Neural cell (in vitro differentiated cells): ENCODE data around the gene PVALEF. TPM values are rescaled to one million over a fixed set of nuclear protein-coding genes. Genes with fewer than 3 reads are reported as not detected.

Experiments
- H2AFZ ChIP-seq: fragments of 200-600, 300-800 bp; sonication (generic), shearing (Covaris generic); 2 replicates; pipeline ENCODE4 v1.6.0; 2014; ENCODE audit warnings: low read depth, mild to moderate bottlenecking, antibody characterized with exemption, low read length, moderate library complexity
- H3F3A ChIP-seq: fragments of 200-600 bp; shearing (Covaris generic); 2 replicates; pipeline ENCODE4 v1.6.1; 2016; ENCODE audit warnings: mild to moderate bottlenecking, moderate library complexity, mixed read lengths, antibody characterized with exemption, low read length; ENCODE audit not compliant: insufficient read depth, poor library complexity, severe bottlenecking
- H3K27ac ChIP-seq: fragments of 200-600, 300-800 bp; sonication (generic), shearing (Covaris generic); 2 replicates; pipeline ENCODE4 v1.5.1; 2014; ENCODE audit warnings: mild to moderate bottlenecking, low read length, moderate library complexity
- H3K27me3 ChIP-seq: fragments of 300-800, 200-600 bp; sonication (generic), shearing (Covaris generic); 2 replicates; pipeline ENCODE4 v1.6.0; 2014; ENCODE audit warnings: mild to moderate bottlenecking, low read depth, low read length, moderate library complexity; ENCODE audit not compliant: insufficient read depth
- H3K36me3 ChIP-seq: fragments of 300-800, 200-600 bp; sonication (generic), shearing (Covaris generic); 2 replicates; pipeline ENCODE4 v1.5.1; 2014; ENCODE audit warnings: mild to moderate bottlenecking, antibody characterized with exemption, low read length, moderate library complexity; ENCODE audit not compliant: insufficient read depth
- H3K4me2 ChIP-seq: fragments of 300-800, 200-600 bp; sonication (generic), shearing (Covaris generic); 2 replicates; pipeline ENCODE4 v1.6.0; 2014; ENCODE audit warnings: mild to moderate bottlenecking, low read length
- H3K4me3 ChIP-seq: fragments of 300-800, 200-600 bp; sonication (generic), shearing (Covaris generic); 2 replicates; pipeline ENCODE4 v1.5.1; 2014; ENCODE audit warnings: mild to moderate bottlenecking, low read length, moderate library complexity
- H3K79me2 ChIP-seq: fragments of 200-600 bp; shearing (Covaris generic); replicated peaks from 2 replicates; pipeline ENCODE4 v1.6.0; 2014; ENCODE audit warnings: mild to moderate bottlenecking, low read length, moderate library complexity; ENCODE audit not compliant: insufficient read depth
- H3K9ac ChIP-seq: fragments of 300-800, 200-600 bp; sonication (generic), shearing (Covaris generic); 2 replicates; pipeline ENCODE4 v1.6.1; 2016; ENCODE audit warnings: mild to moderate bottlenecking, low read length, mixed read lengths
- H3K9me2 ChIP-seq: fragments of 200-600 bp; shearing (Covaris generic); 2 replicates; pipeline ENCODE4 v1.6.1; 2016; ENCODE audit warnings: mild to moderate bottlenecking, low read length, mixed read lengths; ENCODE audit not compliant: insufficient read depth
- H3K9me3 ChIP-seq: fragments of 200-600, 300-800 bp; sonication (generic), shearing (Covaris generic); 2 replicates; pipeline ENCODE4 v1.6.1; 2016; ENCODE audit warnings: mild to moderate bottlenecking, mixed run types, low read length, moderate library complexity, mixed read lengths
- H4K20me1 ChIP-seq: fragments of 200-600 bp; shearing (Covaris generic); 2 replicates; pipeline ENCODE4 v1.6.1; 2016; ENCODE audit warnings: mild to moderate bottlenecking, mixed run types; ENCODE audit not compliant: insufficient read depth
- CTCF ChIP-seq: fragments of 450-650 bp; IDR thresholded peaks from 2 replicates; pipeline ENCODE4 v1.5.1; 2014; ENCODE audit warnings: antibody characterized with exemption, mild to moderate bottlenecking, moderate library complexity; ENCODE audit not compliant: poor library complexity, severe bottlenecking
- EP300 ChIP-seq: fragments of 450-650 bp; conservative IDR thresholded peaks from 2 replicates; pipeline ENCODE4 v1.6.1; 2014; ENCODE audit warnings: antibody characterized with exemption, mild to moderate bottlenecking, moderate library complexity; ENCODE audit not compliant: poor library complexity, severe bottlenecking
- EZH2 ChIP-seq: fragments of 200-600, 300-800 bp; shearing (Covaris generic), sonication (generic); IDR thresholded peaks from 2 replicates; pipeline ENCODE4 v1.6.1; 2014; ENCODE audit warnings: antibody characterized with exemption, low read length, borderline replicate concordance, mild to moderate bottlenecking; ENCODE audit not compliant: insufficient read depth, poor library complexity, severe bottlenecking
- MXI1 ChIP-seq: fragments of 450-650 bp; conservative IDR thresholded peaks from 2 replicates; pipeline ENCODE4 v1.6.1; 2014; ENCODE audit warnings: antibody characterized with exemption, mild to moderate bottlenecking; ENCODE audit not compliant: poor library complexity, severe bottlenecking
- POLR2AphosphoS5 ChIP-seq: IDR thresholded peaks from 2 replicates; pipeline ENCODE4 v1.6.1; 2012
- RAD21 ChIP-seq: fragments of 450-650 bp; conservative IDR thresholded peaks from 2 replicates; pipeline ENCODE4 v1.6.1; 2014; ENCODE audit warnings: antibody characterized with exemption, mild to moderate bottlenecking, moderate library complexity
- SMC3 ChIP-seq: fragments of 450-650 bp; conservative IDR thresholded peaks from 2 replicates; pipeline ENCODE4 v1.6.1; 2014; ENCODE audit warnings: antibody characterized with exemption, mild to moderate bottlenecking, moderate library complexity; ENCODE audit not compliant: poor library complexity
- TAF1 ChIP-seq: IDR thresholded peaks from 2 replicates; pipeline ENCODE4 v1.6.1; 2012; ENCODE audit warnings: low read depth
- polyA plus RNA-seq: library from polyadenylated mRNA; depleted of rRNA; stranded (reverse); fragments of >200 nt; gene quantifications from 2 replicates; pipeline ENCODE4 v1.2.3, GENCODE V29; 2014
- TF ChIP-seq, protein P1 (sequence below): IDR thresholded peaks from 2 replicates; pipeline ENCODE4 v1.6.1; 2012; ENCODE audit warnings: borderline replicate concordance

The PVALEF gene
- polyA plus RNA-seq, 1 donor from 2014 or later: not detected

DNA sequence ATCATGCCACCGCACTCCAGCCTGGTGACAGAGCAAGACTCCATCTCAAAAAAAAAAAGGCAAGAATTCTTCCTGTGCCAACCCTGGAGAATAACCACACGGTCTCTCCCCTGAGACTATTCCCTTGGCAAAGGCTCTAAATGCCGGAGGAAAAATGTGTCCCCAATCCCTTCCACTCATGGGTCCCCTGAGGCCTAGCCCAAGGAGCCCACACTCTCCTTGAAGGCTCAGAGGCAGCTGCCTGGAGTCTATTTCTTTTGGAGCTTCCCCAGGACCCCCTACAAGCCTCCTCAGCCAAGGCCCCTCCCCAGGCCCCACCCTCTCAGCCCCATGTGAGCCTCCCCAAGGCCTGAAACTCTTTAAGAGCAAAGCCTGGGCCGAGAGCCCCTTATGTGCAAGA is 40.9 kb downstream of the PVALEF start:
- Histone ChIP-seq H3K4me3 (no peak overlapping the region), H4K20me1 (no peaks in the 10 kb centered on the region), H3K36me3 (no peaks in the 10 kb centered on the region), H2AFZ (no peak overlapping the region), H3K4me2 (no peak overlapping the region), H3K27ac (no peak overlapping the region), H3K27me3 (no peaks in the 10 kb centered on the region), H3K79me2 (no peaks in the 10 kb centered on the region), H3K9ac (no peak overlapping the region), H3K9me3 (no peaks in the 10 kb centered on the region), H3K9me2 (no peaks in the 10 kb centered on the region), H3F3A (no peaks in the 10 kb centered on the region)
- TF ChIP-seq SMC3 (no peak), MXI1 (no peak), EP300 (no peak), RAD21 (no peak), EZH2 (no peak), TAF1 (no peak), CTCF (no peak), POLR2AphosphoS5 (no peak)
- TF ChIP-seq, protein P1, sequence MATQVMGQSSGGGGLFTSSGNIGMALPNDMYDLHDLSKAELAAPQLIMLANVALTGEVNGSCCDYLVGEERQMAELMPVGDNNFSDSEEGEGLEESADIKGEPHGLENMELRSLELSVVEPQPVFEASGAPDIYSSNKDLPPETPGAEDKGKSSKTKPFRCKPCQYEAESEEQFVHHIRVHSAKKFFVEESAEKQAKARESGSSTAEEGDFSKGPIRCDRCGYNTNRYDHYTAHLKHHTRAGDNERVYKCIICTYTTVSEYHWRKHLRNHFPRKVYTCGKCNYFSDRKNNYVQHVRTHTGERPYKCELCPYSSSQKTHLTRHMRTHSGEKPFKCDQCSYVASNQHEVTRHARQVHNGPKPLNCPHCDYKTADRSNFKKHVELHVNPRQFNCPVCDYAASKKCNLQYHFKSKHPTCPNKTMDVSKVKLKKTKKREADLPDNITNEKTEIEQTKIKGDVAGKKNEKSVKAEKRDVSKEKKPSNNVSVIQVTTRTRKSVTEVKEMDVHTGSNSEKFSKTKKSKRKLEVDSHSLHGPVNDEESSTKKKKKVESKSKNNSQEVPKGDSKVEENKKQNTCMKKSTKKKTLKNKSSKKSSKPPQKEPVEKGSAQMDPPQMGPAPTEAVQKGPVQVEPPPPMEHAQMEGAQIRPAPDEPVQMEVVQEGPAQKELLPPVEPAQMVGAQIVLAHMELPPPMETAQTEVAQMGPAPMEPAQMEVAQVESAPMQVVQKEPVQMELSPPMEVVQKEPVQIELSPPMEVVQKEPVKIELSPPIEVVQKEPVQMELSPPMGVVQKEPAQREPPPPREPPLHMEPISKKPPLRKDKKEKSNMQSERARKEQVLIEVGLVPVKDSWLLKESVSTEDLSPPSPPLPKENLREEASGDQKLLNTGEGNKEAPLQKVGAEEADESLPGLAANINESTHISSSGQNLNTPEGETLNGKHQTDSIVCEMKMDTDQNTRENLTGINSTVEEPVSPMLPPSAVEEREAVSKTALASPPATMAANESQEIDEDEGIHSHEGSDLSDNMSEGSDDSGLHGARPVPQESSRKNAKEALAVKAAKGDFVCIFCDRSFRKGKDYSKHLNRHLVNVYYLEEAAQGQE: no peak

DNA sequence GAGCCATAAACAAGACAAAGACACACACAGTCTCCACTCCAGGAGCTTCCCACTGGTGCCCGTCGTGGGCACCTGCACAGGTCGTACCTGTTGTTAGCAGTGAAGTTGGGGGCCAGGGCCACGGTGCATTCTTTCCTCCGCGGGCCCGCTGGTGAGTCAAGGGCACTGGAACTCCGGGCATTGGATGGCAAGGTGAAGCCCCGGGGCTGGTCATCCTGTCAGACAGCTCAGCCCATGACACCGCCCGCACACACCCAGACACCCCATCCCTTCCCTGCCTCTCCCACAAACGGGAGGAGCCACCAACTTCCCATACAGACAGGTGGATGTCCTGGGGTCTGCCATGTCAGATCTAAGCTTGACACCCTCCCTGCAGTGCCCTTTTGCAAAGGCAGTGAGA is 41.4 kb downstream of the PVALEF start:
- H3F3A ChIP-seq: no peaks in the 10 kb centered on the region
- H3K9ac ChIP-seq: no peak overlapping the region
- H2AFZ ChIP-seq: no peak overlapping the region

More for the DNA sequence above, 41.4 kb downstream of the PVALEF start:
- no peaks in the 10 kb centered on the region for H3K79me2 ChIP-seq
- no peak overlapping the region for H3K4me2 ChIP-seq
- H3K36me3 ChIP-seq: no peaks in the 10 kb centered on the region
- H3K27ac ChIP-seq: no peak overlapping the region
- H3K9me2 ChIP-seq: no peaks in the 10 kb centered on the region
- H4K20me1 ChIP-seq: no peaks in the 10 kb centered on the region
- no peaks in the 10 kb centered on the region for H3K27me3 ChIP-seq
- no peak overlapping the region for H3K4me3 ChIP-seq
- H3K9me3 ChIP-seq: no peaks in the 10 kb centered on the region
- TF ChIP-seq CTCF (no peak), RAD21 (no peak), MXI1 (no peak), POLR2AphosphoS5 (no peak), SMC3 (no peak), TAF1 (no peak), EZH2 (no peak), EP300 (no peak)
- TF ChIP-seq, protein P1: no peak
